ENCODE data around the gene GAS2L1. TPM values are rescaled to one million over a fixed set of nuclear protein-coding genes. Genes with fewer than 3 reads are reported as not detected.

Gene GAS2L1
- total RNA-seq, 2 donors from 2014 or later = 32.5 to 52.9 TPM

DNA sequence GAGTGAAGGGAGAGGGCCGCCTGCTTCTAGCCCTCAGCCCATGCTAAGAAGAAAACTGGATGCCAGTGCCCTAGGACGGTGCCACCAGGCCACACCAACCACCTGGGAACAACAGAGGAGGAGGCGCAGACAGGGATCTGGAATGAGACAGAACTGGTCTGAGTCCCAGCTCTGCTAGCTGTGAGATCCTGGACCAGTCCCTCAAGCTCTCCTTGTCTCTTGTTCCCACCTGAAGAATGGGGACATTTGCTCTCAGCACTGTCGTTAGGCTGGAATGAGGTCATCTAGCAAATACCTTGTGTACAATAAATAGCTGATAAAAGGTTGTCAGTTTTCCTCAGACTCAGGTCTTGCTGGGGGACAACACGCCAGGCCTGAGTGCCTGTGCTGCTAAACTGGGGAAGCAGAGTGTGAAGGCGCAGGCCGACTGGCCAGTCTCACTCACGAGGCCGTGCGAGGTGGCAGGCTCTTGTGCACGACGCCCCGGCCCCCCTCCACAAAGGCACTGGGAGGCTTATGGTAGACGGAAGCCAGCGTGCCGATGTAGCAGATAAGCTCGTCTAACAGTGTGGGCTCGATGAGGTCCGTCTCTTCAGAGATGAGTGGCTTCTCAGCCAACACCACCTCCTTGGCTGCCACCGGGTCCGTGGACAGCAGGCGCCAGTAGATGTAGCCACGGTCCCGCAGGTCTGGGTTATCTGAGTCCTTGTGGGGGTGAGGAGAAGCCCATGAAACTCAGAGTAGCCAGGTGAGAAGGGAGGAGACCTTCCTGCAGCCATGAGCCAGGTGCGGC is 34.8 kb downstream of the GAS2L1 start:
- no peaks in the 10 kb centered on the region for H3K9me3 ChIP-seq
- H3K36me3 ChIP-seq = peaks cover 42% of the 10 kb centered on the region
- no peak overlapping the region for H3K27ac ChIP-seq
- H3K4me3 ChIP-seq = no peak overlapping the region
- TF ChIP-seq, protein P1, sequence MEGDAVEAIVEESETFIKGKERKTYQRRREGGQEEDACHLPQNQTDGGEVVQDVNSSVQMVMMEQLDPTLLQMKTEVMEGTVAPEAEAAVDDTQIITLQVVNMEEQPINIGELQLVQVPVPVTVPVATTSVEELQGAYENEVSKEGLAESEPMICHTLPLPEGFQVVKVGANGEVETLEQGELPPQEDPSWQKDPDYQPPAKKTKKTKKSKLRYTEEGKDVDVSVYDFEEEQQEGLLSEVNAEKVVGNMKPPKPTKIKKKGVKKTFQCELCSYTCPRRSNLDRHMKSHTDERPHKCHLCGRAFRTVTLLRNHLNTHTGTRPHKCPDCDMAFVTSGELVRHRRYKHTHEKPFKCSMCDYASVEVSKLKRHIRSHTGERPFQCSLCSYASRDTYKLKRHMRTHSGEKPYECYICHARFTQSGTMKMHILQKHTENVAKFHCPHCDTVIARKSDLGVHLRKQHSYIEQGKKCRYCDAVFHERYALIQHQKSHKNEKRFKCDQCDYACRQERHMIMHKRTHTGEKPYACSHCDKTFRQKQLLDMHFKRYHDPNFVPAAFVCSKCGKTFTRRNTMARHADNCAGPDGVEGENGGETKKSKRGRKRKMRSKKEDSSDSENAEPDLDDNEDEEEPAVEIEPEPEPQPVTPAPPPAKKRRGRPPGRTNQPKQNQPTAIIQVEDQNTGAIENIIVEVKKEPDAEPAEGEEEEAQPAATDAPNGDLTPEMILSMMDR (IDR thresholded peaks at IDR 0.05) = no peak
- peaks cover 0 to 29% of the 10 kb centered on the region in 2 donors for H3K4me1 ChIP-seq (ENCODE audit: control insufficient read depth in 1 of 2, low read depth in 2 of 2)
- no peak for ATAC-seq (ENCODE audit: insufficient number of reproducible peaks, low FRiP score, low read depth)
- H3K27me3 ChIP-seq (replicated peaks; ENCODE audit: insufficient read depth) = no peaks in the 10 kb centered on the region
- DNase-seq (ENCODE audit: low spot score) = no peak

DNA sequence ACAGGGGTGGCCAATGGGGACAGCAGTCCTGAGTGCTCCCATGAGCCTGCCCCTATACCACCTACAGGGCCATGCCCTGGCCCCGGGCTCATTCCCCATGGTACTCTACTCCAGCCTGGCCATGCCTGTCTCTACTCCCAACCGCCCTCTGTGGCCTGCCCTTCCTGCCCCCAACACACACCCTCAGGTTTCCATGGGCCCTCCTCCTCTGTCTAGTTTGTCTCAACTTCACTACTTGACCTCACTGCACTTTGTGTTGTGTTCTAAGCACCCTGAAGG is 35.3 kb downstream of the GAS2L1 start:
- peaks cover 0 to 34% of the 10 kb centered on the region in 2 donors for H3K4me1 ChIP-seq (ENCODE audit: control insufficient read depth in 1 of 2, low read depth in 2 of 2)
- no peak for ATAC-seq (ENCODE audit: insufficient number of reproducible peaks, low FRiP score, low read depth)
- no peak for DNase-seq (ENCODE audit: low spot score)
- H3K9me3 ChIP-seq = no peaks in the 10 kb centered on the region
- H3K4me3 ChIP-seq = no peak overlapping the region
- H3K36me3 ChIP-seq = peaks cover 40% of the 10 kb centered on the region
- TF ChIP-seq, protein P1 (IDR thresholded peaks at IDR 0.05) = no peak
- H3K27me3 ChIP-seq (replicated peaks; ENCODE audit: insufficient read depth) = no peaks in the 10 kb centered on the region
- H3K27ac ChIP-seq = no peak overlapping the region

DNA sequence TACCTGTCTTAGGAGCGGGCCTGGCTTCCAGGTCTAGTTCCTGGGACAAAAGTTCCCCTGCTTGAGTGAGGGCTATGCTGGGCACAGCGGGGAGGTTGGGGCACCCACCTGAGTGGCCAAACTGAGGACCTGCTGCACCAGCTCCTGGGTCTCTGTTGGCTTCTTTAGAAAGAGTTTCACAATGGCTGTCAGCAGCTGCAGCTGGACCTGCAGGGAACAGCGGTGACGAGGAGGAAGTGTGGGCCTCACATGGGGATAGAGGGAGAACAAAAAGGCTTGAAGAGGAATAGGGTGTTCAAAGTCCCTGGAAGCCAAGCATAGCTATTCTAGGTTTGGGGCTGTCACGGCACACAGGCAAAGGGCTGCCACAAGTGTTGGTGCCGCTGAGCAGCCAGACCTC is 35.7 kb downstream of the GAS2L1 start:
- no peaks in the 10 kb centered on the region for H3K9me3 ChIP-seq
- H3K27ac ChIP-seq = no peak overlapping the region
- no peak for ATAC-seq (ENCODE audit: insufficient number of reproducible peaks, low FRiP score, low read depth)
- peaks cover 0 to 38% of the 10 kb centered on the region in 2 donors for H3K4me1 ChIP-seq (ENCODE audit: control insufficient read depth in 1 of 2, low read depth in 2 of 2)
- H3K4me3 ChIP-seq = no peak overlapping the region
- H3K36me3 ChIP-seq = peaks cover 40% of the 10 kb centered on the region
- no peak for DNase-seq (ENCODE audit: low spot score)
- TF ChIP-seq, protein P1 (IDR thresholded peaks at IDR 0.05) = no peak
- no peaks in the 10 kb centered on the region for H3K27me3 ChIP-seq (replicated peaks; ENCODE audit: insufficient read depth)

DNA sequence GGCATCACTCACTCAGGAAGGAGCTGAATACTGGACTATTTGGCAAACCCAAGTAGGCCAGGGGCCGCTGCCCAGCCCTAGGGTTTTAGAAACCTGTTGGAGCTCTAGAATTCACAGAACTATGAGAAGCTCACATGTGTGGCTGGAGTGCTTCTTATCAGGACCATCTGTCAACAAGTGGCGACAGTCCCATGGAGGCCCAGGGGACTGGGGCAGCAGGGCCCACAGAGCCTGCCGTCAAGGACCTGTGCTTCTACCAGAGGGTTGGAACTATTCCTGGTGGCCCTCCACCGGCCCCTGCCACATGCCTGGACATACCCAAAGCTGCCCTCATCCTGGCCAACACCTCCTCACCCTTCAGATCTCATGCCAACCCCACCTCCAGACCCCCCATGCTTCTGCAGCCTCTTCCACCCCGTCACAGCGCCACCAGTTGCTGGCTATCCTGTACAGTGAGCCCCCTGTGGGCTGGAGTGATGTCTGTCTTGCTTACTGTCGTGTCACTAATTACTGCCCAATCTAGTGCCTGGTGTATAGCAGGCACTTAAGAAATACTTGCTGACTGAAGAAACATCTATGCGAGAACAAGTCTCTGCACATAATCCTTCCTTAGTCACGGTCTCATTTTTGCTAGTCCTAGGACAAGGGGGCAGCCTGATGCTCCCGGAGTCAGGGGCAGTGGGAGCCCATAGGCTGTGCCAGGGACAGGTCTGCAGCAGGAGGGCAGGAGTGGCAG is 36.3 kb downstream of the GAS2L1 start:
- TF ChIP-seq, protein P1 (IDR thresholded peaks at IDR 0.05) = no peak
- Histone ChIP-seq H3K36me3 (peaks cover 39% of the 10 kb centered on the region), H3K27me3 (replicated peaks; ENCODE audit: insufficient read depth) (no peaks in the 10 kb centered on the region), H3K4me3 (no peak overlapping the region), H3K4me1 (ENCODE audit: control insufficient read depth in 1 of 2, low read depth in 2 of 2) (peaks cover 0 to 42% of the 10 kb centered on the region in 2 donors), H3K27ac (peak overlapping the region in 1 of 2 donors; percentile 33), H3K9me3 (no peaks in the 10 kb centered on the region)
- ATAC-seq (ENCODE audit: insufficient number of reproducible peaks, low FRiP score, low read depth) (no peak), DNase-seq (ENCODE audit: low spot score) (no peak)

DNA sequence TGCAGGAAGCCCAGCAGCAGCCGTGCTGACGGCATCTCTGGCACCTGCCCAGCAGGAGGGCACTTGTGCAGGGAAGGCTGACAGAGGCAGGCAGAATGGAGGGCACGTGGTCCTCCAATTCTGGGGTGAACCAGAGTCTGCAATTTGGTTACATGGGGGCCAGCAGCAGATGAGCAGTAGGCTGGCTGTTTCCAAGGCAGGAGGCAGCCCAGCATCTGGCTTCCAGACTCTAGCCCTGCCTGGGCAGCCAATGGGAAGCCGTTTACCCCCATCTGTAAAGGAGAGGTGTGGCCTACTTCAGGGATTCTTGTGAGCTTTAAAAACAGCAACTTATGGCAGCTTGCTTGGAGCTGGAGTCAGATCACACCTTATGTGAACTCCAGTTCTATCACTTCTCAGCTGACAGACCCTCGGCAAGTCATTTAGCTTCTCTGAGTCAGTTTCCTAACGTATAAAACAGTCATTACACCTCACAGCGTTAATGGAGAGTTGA is 36.9 kb downstream of the GAS2L1 start:
- Histone ChIP-seq H3K27ac (peak overlapping the region in 1 of 2 donors; percentile 33), H3K4me3 (no peak overlapping the region), H3K9me3 (no peaks in the 10 kb centered on the region), H3K27me3 (replicated peaks; ENCODE audit: insufficient read depth) (no peaks in the 10 kb centered on the region), H3K4me1 (ENCODE audit: control insufficient read depth in 1 of 2, low read depth in 2 of 2) (peaks cover 0 to 42% of the 10 kb centered on the region in 2 donors), H3K36me3 (peaks cover 41% of the 10 kb centered on the region)
- DNase-seq (ENCODE audit: low spot score) (no peak), ATAC-seq (ENCODE audit: insufficient number of reproducible peaks, low FRiP score, low read depth) (no peak)
- TF ChIP-seq, protein P1 (IDR thresholded peaks at IDR 0.05) = no peak

All from thoracic aorta (tissue), 2 donors.